Loucy (cell line): ENCODE results near the gene RBBP5.

Experiments
- H2AFZ ChIP-seq: fragments of 200-600 bp; sonication (generic); 2 replicates; pipeline ENCODE4 v1.6.0; 2016; ENCODE audit warnings: antibody characterized with exemption, mild to moderate bottlenecking, low read length, moderate library complexity
- H3F3A ChIP-seq: fragments of 200-600 bp; 2 replicates; pipeline ENCODE4 v1.6.0; 2016; ENCODE audit warnings: antibody characterized with exemption, low read depth, mild to moderate bottlenecking
- H3K27me3 ChIP-seq: fragments of 200-600 bp; sonication (generic); 2 replicates; pipeline ENCODE4 v1.6.1; 2014; ENCODE audit warnings: low read length, mild to moderate bottlenecking; ENCODE audit not compliant: insufficient read depth, poor library complexity, severe bottlenecking
- H3K36me3 ChIP-seq: fragments of 200-600 bp; sonication (generic); 2 replicates; pipeline ENCODE4 v1.6.1; 2016; ENCODE audit warnings: low read length; ENCODE audit not compliant: insufficient read depth
- H3K4me1 ChIP-seq: fragments of 200-600 bp; sonication (generic); 2 replicates; pipeline ENCODE4 v1.5.1; 2014; ENCODE audit warnings: low read length, mild to moderate bottlenecking; ENCODE audit not compliant: insufficient read depth, poor library complexity, severe bottlenecking
- H3K4me2 ChIP-seq: fragments of 200-600 bp; sonication (generic); 2 replicates; pipeline ENCODE4 v1.6.0; 2014; ENCODE audit warnings: antibody characterized with exemption, low read length, low read depth, mild to moderate bottlenecking; ENCODE audit not compliant: poor library complexity, severe bottlenecking
- H3K4me3 ChIP-seq: fragments of 200-600 bp; sonication (generic); 2 replicates; pipeline ENCODE4 v1.5.1; 2014; ENCODE audit warnings: low read length, mild to moderate bottlenecking, mixed read lengths; ENCODE audit not compliant: poor library complexity, severe bottlenecking
- H3K79me2 ChIP-seq: fragments of 200-600 bp; sonication (generic); 2 replicates; pipeline ENCODE4 v1.6.1; 2014; ENCODE audit warnings: low read length; ENCODE audit not compliant: insufficient read depth
- H3K9ac ChIP-seq: fragments of 200-600 bp; sonication (generic); 2 replicates; pipeline ENCODE4 v1.6.0; 2014; ENCODE audit warnings: mild to moderate bottlenecking, low read depth, low read length, moderate library complexity; ENCODE audit not compliant: poor library complexity, severe bottlenecking
- H3K9me2 ChIP-seq: fragments of 200-600 bp; sonication (generic); replicated peaks from 2 replicates; pipeline ENCODE4 v1.6.1; 2016; ENCODE audit warnings: low read depth, low read length, mixed read lengths
- H3K9me3 ChIP-seq: fragments of 200-600 bp; sonication (generic); 2 replicates; pipeline ENCODE4 v1.6.1; 2014; ENCODE audit warnings: mild to moderate bottlenecking, antibody characterized with exemption, low read length, low read depth; ENCODE audit not compliant: insufficient read depth
- H4K20me1 ChIP-seq: fragments of 200-600 bp; sonication (generic); 2 replicates; pipeline ENCODE4 v1.6.0; 2014; ENCODE audit warnings: antibody characterized with exemption, low read length, mild to moderate bottlenecking; ENCODE audit not compliant: insufficient read depth, poor library complexity, severe bottlenecking
- EZH2phosphoT487 ChIP-seq: fragments of 200-600 bp; IDR thresholded peaks from 2 replicates; pipeline ENCODE4 v1.6.1; 2018; ENCODE audit warnings: antibody characterized with exemption, mild to moderate bottlenecking, moderate library complexity, borderline replicate concordance
- TF ChIP-seq, protein P1 (sequence below): fragments of 200-600 bp; sonication (generic); conservative IDR thresholded peaks from 2 replicates; pipeline ENCODE4 v1.5.1; 2014; ENCODE audit warnings: mild to moderate bottlenecking, antibody characterized with exemption, low read length

Gene RBBP5

DNA sequence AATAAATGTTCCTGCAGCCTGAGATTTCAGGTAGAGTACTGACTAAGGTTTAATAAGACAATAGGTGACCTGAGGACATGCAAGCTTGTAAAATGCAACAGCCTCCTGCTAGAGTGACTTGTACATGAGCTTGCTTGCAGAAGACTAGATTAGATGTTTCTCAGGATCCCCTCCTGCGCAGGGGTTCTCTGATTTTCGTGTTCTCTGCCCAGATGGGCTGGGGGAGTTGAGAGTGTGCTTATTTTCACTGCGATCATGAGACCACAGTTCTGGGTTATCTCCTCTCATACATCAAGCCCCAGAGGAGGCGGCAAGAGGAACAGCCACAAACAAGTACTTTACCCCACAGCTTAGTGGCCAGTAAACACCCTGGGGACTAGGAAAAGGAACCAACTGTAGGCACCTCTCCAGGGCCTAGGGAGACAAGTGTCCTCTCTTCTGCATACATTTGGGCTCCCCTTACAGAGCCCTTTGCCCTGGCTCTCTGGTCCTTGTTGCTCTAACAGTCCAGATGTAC, 45.5 kb downstream of the RBBP5 start:
- Histone ChIP-seq H3K4me2 (no peak overlapping the region), H3K4me3 (no peak overlapping the region), H3K9ac (no peak overlapping the region), H3F3A (no peaks in the 10 kb centered on the region), H3K9me2 (no peaks in the 10 kb centered on the region), H3K4me1 (no peaks in the 10 kb centered on the region), H3K27me3 (no peaks in the 10 kb centered on the region), H4K20me1 (no peaks in the 10 kb centered on the region), H3K9me3 (no peaks in the 10 kb centered on the region), H3K36me3 (no peaks in the 10 kb centered on the region), H2AFZ (no peak overlapping the region), H3K79me2 (no peaks in the 10 kb centered on the region)
- TF ChIP-seq, protein P1, sequence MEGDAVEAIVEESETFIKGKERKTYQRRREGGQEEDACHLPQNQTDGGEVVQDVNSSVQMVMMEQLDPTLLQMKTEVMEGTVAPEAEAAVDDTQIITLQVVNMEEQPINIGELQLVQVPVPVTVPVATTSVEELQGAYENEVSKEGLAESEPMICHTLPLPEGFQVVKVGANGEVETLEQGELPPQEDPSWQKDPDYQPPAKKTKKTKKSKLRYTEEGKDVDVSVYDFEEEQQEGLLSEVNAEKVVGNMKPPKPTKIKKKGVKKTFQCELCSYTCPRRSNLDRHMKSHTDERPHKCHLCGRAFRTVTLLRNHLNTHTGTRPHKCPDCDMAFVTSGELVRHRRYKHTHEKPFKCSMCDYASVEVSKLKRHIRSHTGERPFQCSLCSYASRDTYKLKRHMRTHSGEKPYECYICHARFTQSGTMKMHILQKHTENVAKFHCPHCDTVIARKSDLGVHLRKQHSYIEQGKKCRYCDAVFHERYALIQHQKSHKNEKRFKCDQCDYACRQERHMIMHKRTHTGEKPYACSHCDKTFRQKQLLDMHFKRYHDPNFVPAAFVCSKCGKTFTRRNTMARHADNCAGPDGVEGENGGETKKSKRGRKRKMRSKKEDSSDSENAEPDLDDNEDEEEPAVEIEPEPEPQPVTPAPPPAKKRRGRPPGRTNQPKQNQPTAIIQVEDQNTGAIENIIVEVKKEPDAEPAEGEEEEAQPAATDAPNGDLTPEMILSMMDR, result no peak
- no peak for TF ChIP-seq EZH2phosphoT487

DNA sequence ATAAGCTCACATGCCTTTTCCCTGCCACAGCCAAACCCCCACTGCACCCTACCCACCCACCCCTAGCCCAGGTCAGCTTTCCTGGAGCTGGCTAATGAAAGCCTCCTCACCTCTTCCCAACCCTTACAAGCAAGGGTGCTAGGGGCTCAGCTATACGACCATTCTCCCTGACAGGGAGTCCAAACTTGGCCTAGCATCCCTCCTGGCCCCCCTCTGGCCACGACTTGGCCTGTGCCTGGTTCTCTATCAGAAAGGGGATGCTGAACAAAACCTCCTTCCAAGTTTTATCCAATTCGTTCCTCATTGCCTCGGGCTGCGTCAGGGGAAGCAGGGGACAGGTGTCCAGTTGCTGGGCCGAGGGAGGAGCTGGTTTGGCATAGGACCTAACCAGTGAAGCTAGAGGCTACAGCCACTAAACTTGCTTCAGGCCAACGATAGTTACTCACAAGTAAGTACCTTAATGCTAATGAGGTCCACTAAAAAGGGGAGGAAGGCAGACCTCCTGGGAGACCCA, 46.1 kb downstream of the RBBP5 start:
- H3K4me2 ChIP-seq, result no peak overlapping the region
- H3K9me3 ChIP-seq, result no peaks in the 10 kb centered on the region
- no peaks in the 10 kb centered on the region for H3K36me3 ChIP-seq
- no peaks in the 10 kb centered on the region for H3K79me2 ChIP-seq
- H3K9me2 ChIP-seq, result no peaks in the 10 kb centered on the region
- no peaks in the 10 kb centered on the region for H3F3A ChIP-seq
- H3K27me3 ChIP-seq, result no peaks in the 10 kb centered on the region
- no peak overlapping the region for H3K4me3 ChIP-seq
- TF ChIP-seq, protein P1, result no peak
- TF ChIP-seq EZH2phosphoT487, result no peak
- H2AFZ ChIP-seq, result no peak overlapping the region
- no peaks in the 10 kb centered on the region for H4K20me1 ChIP-seq
- no peak overlapping the region for H3K9ac ChIP-seq
- no peaks in the 10 kb centered on the region for H3K4me1 ChIP-seq

DNA sequence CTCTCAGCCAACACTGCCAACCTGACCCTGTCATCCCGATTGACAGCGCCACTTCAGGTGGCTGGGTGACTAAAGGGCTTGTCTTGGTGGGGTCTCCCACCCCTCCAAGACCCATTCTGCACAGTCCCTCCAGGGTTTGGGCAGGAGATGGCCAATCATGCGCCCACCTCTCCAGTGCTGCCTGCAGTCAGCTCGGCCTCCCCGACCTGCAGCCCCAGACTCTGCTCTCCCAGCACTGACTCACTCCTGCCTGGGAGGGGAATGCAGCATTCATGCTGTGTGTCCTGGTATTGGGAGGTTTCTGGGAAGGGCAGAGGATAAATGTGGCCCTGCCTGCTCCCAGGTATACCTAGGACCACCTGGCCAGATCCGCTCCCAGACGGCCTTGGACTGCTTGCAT, 47.3 kb downstream of the RBBP5 start:
- Histone ChIP-seq H3K79me2 (no peaks in the 10 kb centered on the region), H3K4me1 (no peaks in the 10 kb centered on the region), H2AFZ (no peak overlapping the region), H3K27me3 (no peaks in the 10 kb centered on the region), H3K36me3 (no peaks in the 10 kb centered on the region), H3K9ac (no peak overlapping the region), H3K9me2 (no peaks in the 10 kb centered on the region), H4K20me1 (no peaks in the 10 kb centered on the region), H3K4me3 (no peak overlapping the region), H3F3A (no peaks in the 10 kb centered on the region), H3K9me3 (no peaks in the 10 kb centered on the region), H3K4me2 (no peak overlapping the region)
- TF ChIP-seq EZH2phosphoT487, result no peak
- TF ChIP-seq, protein P1, result no peak
